Skeletal muscle tissue (tissue), 4 donors: ENCODE results near the gene MYL5. TPM values are rescaled to one million over a fixed set of nuclear protein-coding genes. Genes with fewer than 3 reads are reported as not detected.
"Not testable (repeated sequence)": the region's sequence is repeated elsewhere in the genome, so short reads cannot be mapped to it uniquely, and the experiment has no call there.

Experiments
- H3K27ac ChIP-seq: one replicate; pipeline ENCODE4 v1.7.0; 2013; ENCODE audit warnings: mild to moderate bottlenecking, low read depth, low read length, inconsistent platforms
- H3K27me3 ChIP-seq, 3 donors: one replicate each; pipeline ENCODE4 v1.7.0; 2013; ENCODE audit warnings: low read length in 3 of 3; ENCODE audit not compliant: control insufficient read depth in 3 of 3, insufficient read depth in 3 of 3
- H3K36me3 ChIP-seq, 3 donors: one replicate each; pipeline ENCODE4 v1.7.0; 2013; ENCODE audit warnings: low read length in 3 of 3; ENCODE audit not compliant: control insufficient read depth in 3 of 3, insufficient read depth in 3 of 3
- H3K4me1 ChIP-seq, 3 donors: one replicate each; pipeline ENCODE4 v1.7.0; 2013; ENCODE audit warnings: low read length in 3 of 3, mild to moderate bottlenecking in 3 of 3; ENCODE audit not compliant: control insufficient read depth in 3 of 3, insufficient read depth in 3 of 3
- H3K4me3 ChIP-seq, 3 donors: one replicate each; pipeline ENCODE4 v1.7.0; 2013; ENCODE audit warnings: low read length in 3 of 3
- H3K9ac ChIP-seq, 3 donors: one replicate each; pipeline ENCODE4 v1.7.0; 2013; ENCODE audit warnings: low read length in 3 of 3, mild to moderate bottlenecking in 3 of 3, moderate library complexity in 2 of 3, low read depth in 1 of 3
- H3K9me3 ChIP-seq, 3 donors: one replicate each; pipeline ENCODE4 v1.7.0; 2013; ENCODE audit warnings: low read length in 3 of 3; ENCODE audit not compliant: control insufficient read depth in 3 of 3
- total RNA-seq: library from RNA; depleted of rRNA; stranded (reverse); fragments of >200 nt; gene quantifications from one replicate; pipeline ENCODE4 v1.2.3, GENCODE V29; 2014
- donor health status: Osteomylitis.

MYL5 gene
- total RNA-seq, 1 donor from 2014 or later: 978 TPM

DNA sequence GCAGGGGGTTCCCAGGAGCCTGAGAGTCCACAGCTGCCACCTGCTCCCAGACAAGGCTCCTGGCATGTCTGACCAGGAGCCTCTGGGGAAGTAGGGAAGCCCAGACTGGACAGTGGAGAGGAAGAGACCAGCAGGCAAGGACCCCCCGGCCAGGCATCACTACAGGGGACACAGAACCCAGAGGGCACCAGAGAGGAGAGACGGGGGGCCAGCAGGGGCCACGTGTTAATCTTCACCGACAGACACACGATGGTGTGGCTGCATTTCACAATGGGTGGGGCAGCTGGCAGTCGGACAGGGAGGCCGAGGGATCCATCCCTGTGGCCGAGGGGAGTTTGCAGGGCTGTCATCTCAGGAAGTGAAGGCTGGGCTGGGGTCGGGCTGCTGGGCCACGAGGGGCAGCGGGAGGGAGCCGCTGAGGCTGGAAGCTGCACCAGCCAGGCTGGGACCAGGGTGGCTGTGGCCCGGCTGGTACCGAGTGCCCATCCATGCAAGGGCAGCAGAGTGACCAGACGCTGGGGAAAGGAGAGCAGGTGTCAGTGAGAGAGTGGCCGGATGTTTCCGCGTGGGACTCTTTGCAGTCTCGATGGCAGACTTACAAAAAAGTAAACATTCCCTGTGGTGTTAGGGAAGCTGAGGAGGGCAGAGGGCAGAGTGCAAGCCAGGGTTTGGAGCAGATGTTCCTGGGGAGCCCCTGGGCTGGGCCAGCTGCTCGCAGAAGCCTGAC lies 44.3 kb upstream of the MYL5 start:
- Histone ChIP-seq H3K4me3 (no peak overlapping the region), H3K36me3 (no peaks in the 10 kb centered on the region), H3K27ac (no peak overlapping the region)

DNA sequence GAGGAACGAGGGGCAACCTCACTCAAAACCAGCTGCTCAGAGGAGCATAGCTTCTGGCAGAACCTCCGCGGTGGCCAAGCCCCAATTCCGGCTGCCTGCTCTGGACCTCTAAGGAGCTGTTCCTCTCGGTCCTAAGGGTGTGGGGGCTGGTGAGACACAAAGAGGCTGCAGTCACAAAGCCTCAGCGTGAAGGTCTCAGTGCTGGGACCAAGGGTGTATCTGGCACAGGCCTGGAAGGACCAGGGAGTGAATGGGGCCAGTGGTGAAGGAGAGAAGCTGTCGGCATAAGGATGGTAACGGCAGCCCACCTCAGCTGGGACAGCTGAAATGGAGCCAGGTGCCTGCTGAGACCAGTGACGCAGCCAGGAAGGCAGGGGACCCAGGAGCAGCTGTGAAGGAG lies 43.7 kb upstream of the MYL5 start:
- H3K27ac ChIP-seq: no peak overlapping the region
- peaks cover 2 to 11% (median 4%) of the 10 kb centered on the region in 3 donors for H3K9me3 ChIP-seq
- peaks cover 8 to 31% (median 22%) of the 10 kb centered on the region in 3 donors for H3K27me3 ChIP-seq
- no peak overlapping the region for H3K4me3 ChIP-seq
- H3K9ac ChIP-seq: no peak overlapping the region
- no peaks in the 10 kb centered on the region for H3K4me1 ChIP-seq
- H3K36me3 ChIP-seq: no peaks in the 10 kb centered on the region

More for the DNA sequence above, 44.3 kb upstream of the MYL5 start:
- Histone ChIP-seq H3K9ac (no peak overlapping the region), H3K27me3 (peaks cover 8 to 29% (median 20%) of the 10 kb centered on the region in 3 donors), H3K4me1 (no peaks in the 10 kb centered on the region), H3K9me3 (peaks cover 2 to 11% (median 4%) of the 10 kb centered on the region in 3 donors)

DNA sequence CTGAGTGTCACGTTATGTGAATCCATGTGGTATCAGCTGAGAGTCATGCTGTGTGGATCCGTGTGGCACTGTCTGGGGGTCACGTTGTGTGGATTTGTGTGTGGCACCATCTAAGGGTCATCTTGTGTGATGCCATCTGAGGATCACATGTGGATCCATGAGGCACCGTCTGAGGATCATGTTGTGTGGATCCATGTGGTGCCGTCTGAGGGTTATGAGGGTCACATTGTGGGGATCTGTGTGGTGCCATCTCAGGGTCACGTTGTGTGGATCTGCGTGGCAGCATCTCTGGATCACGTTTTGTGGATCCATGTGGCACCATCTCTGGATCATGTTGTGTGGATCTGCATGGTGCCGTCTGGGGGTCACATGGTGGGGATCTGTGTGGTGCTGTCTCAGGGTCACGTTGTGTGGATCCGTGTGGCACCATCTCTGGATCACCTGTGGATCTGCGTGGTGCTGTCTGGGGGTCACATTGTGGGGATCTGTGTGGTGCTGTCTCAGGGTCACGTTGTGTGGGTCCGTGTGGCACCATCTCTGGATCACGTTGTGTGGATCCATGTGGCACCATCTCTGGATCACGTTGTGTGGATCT lies 42.0 kb upstream of the MYL5 start:
- Histone ChIP-seq H3K4me1 (no peaks in the 10 kb centered on the region), H3K36me3 (no peaks in the 10 kb centered on the region), H3K9me3 (peaks cover 2 to 11% (median 4%) of the 10 kb centered on the region in 3 donors), H3K27me3 (peaks cover 8 to 40% (median 29%) of the 10 kb centered on the region in 3 donors), H3K4me3 (no peak overlapping the region), H3K9ac (no peak overlapping the region), H3K27ac (no peak overlapping the region)

DNA sequence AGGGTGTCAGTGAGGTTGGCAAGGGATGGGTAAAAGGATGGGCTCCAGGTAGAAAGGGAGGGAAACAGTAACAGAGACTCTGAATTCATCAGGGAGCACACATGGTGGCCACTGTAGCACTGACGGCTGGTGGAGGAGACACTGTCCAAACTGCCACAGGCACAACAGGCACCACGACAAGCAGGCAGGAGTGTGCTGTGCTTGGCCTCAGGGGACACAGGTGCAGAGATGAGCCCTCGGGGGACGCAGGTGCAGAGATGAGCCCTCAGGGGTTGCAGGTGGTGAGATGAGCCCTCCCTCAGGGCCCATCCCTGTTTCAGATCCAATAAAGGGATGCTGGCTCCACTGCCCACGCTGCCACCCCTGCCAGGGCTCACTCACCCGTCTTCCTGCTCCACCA lies 41.4 kb upstream of the MYL5 start:
- no peaks in the 10 kb centered on the region for H3K36me3 ChIP-seq
- no peak overlapping the region for H3K27ac ChIP-seq
- no peak overlapping the region for H3K4me3 ChIP-seq
- no peak overlapping the region for H3K9ac ChIP-seq
- H3K27me3 ChIP-seq: peaks cover 13 to 42% (median 35%) of the 10 kb centered on the region in 3 donors
- H3K9me3 ChIP-seq: peaks cover 2 to 11% (median 4%) of the 10 kb centered on the region in 3 donors
- no peaks in the 10 kb centered on the region for H3K4me1 ChIP-seq

DNA sequence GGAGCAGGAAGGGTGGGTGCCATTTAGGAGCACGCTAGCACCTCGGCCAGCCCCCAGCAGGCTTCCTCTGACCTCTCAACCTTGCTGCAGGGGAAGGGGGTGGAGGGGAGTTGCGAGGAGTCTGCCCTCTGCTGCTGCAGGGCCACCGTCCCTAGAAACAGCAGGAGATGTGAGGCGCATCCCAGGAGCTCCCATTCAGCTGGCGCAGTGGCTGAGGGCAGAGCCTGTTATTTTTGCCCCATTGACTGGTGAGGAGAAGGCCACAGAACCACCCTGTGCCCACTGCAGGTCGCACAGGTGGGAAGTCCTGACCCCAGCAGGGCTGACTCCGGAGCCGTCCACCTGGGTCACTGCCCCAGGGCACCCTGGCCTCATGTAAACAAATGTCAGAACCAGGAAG lies 40.9 kb upstream of the MYL5 start:
- no peaks in the 10 kb centered on the region for H3K4me1 ChIP-seq
- no peak overlapping the region for H3K9ac ChIP-seq
- H3K4me3 ChIP-seq: no peak overlapping the region
- H3K9me3 ChIP-seq: peaks cover 2 to 11% (median 4%) of the 10 kb centered on the region in 3 donors
- H3K36me3 ChIP-seq: no peaks in the 10 kb centered on the region
- no peak overlapping the region for H3K27ac ChIP-seq
- H3K27me3 ChIP-seq: peaks cover 14 to 39% (median 35%) of the 10 kb centered on the region in 3 donors

DNA sequence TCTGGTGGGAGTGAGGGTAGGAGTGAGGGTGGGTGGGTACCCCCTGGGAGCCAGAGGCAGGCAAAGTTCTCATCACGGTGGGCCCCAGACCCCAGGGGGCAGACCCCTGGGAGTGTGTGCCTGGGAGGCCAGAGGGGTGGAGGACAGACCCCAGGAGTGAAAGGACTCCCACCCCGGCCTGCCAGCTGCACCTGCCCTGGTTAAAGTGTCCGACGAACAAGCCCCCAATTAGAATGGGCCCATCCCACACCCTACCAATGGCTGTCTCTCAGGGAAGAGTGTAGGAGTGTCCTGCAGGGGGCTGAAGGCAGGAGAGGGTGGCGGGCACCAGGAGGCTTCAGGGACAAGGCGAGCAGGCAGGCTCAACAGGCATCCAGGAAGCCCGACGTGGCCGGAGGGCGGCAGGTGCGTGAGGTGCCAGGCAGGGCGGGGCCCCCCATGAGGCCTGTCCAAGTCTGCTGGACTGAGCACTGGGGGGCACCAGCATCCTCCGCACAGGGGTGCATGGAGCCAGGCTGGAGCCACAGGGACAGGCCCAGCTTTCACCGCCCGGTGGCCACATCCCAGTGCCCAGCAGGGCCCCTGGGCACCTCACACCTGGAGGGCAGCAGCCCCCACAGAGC lies 40.3 kb upstream of the MYL5 start:
- H3K27me3 ChIP-seq: peaks cover 18 to 39% (median 32%) of the 10 kb centered on the region in 3 donors
- no peaks in the 10 kb centered on the region for H3K4me1 ChIP-seq
- H3K27ac ChIP-seq: no peak overlapping the region
- no peaks in the 10 kb centered on the region for H3K36me3 ChIP-seq
- no peak overlapping the region for H3K9ac ChIP-seq
- H3K9me3 ChIP-seq: peaks cover 2 to 11% (median 4%) of the 10 kb centered on the region in 3 donors
- no peak overlapping the region for H3K4me3 ChIP-seq

DNA sequence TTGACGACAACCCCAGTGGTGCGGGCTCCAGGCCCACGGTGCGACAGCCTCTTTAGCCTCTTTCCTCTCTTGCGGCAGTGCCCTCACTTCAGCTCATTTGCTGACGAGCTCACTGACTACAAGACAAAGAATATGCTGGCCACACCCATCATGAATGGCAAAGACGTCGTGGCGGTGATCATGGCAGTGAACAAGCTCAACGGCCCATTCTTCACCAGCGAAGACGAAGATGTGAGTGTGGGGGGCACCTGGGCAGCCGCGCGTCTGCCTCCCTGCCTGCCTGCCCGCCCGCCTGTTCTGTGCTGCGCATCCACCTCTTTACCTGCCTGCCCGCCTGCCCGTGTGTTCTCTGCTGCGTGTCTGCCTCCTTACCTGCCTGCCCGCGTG lies 39.8 kb upstream of the MYL5 start:
- Histone ChIP-seq H3K27me3 (peaks cover 22 to 34% (median 28%) of the 10 kb centered on the region in 3 donors), H3K4me1 (no peaks in the 10 kb centered on the region), H3K36me3 (no peaks in the 10 kb centered on the region), H3K9ac (no peak overlapping the region), H3K27ac (no peak overlapping the region), H3K4me3 (no peak overlapping the region), H3K9me3 (peaks cover 2 to 11% (median 4%) of the 10 kb centered on the region in 3 donors)

DNA sequence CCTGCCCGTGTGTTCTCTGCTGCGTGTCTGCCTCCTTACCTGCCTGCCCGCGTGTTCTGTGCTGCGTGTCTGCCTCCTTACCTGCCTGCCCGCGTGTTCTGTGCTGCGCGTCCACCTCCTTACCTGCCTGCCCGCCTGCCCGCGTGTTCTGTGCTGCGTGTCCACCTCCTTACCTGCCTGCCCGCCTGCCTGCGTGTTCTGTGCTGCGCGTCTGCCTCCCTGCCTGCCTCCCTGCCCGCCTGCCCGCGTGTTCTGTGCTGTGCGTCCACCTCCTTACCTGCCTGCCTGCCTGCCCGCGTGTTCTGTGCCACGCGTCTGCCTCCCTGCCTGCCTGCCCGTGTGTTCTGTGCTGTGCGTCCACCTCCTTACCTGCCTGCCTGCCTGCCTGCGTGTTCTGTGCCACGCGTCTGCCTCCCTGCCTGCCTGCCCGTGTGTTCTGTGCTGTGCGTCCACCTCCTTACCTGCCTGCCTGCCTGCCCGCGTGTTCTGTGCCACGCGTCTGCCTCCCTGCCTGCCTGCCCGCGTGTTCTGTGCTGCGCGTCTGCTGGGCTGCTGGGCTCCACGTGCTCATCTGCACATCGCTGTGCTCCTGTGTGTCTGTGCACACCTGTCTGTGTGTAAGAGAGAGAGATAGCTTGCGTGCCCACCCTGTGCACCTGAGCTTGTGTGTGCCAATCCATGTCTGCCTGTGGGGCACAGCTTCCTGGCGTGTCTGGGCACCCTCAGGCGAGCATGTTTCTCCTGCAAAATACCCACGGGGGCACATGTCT lies 39.1 kb upstream of the MYL5 start:
- Histone ChIP-seq H3K27me3 (peaks cover 15 to 27% (median 25%) of the 10 kb centered on the region in 3 donors), H3K9me3 (peaks cover 2 to 11% (median 4%) of the 10 kb centered on the region in 3 donors)
- H3K27ac ChIP-seq, H3K4me1 ChIP-seq, H3K4me3 ChIP-seq, H3K9ac ChIP-seq, H3K36me3 ChIP-seq: not testable (repeated sequence)

DNA sequence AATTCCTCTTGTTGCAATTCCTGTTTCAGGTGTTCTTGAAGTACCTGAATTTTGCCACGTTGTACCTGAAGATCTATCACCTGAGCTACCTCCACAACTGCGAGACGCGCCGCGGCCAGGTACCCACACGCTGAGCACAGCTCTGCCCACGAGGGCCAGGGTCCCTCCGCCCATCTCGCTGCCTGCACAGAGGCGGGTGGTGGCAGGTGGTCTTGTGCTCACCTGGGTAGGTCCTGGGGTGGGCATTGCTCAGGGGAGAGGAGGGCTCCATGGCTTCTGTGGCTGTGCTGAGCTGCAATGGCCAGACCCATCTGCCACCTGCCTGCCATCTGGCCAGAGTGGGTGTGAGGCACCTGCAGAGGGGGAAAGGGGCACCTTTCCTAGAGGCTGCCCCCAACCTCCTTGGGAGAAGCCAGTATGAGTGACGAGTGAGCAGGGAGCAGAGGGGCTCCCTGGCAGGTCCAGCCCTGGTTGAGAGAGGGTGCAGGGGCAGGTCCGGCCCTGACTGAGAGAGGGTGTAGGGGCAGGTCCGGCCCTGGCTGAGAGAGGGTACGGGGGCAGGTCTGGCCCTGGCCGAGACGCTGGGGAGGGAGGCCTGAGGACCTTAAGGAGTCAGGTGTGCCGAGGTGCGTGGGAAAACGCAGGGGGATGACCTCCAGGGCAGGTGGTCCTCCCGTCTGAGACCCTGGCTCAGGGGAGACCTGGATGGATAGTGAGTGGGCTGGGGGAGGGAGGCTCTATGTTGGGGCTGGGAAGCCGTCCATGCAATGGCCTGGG lies 38.3 kb upstream of the MYL5 start:
- no peaks in the 10 kb centered on the region for H3K4me1 ChIP-seq
- H3K27me3 ChIP-seq: peaks cover 14 to 25% (median 24%) of the 10 kb centered on the region in 3 donors
- H3K4me3 ChIP-seq: no peak overlapping the region
- no peaks in the 10 kb centered on the region for H3K36me3 ChIP-seq
- peaks cover 2 to 11% (median 4%) of the 10 kb centered on the region in 3 donors for H3K9me3 ChIP-seq
- H3K27ac ChIP-seq: no peak overlapping the region
- no peak overlapping the region for H3K9ac ChIP-seq
